GM13976 (cell line): ENCODE measurements around the gene DMPK.

ENCODE experiments used
- DNase-seq: peaks from one replicate; pipeline ENCODE4 v3.0.0; 2012; ENCODE audit warnings: low spot score
- CTCF ChIP-seq: IDR thresholded peaks from 2 replicates; pipeline ENCODE4 v1.5.1; 2012; ENCODE audit warnings: borderline replicate concordance, mild to moderate bottlenecking; ENCODE audit not compliant: insufficient read depth; ENCODE audit errors: extremely low read depth, missing control alignments, control extremely low read depth
- in situ Hi-C: fragments of 300-500 bp; cut with MboI; formaldehyde crosslinking; loops from one replicate; pipeline ENCODE4 v1.12.0; 2022; ENCODE audit warnings: low sequenced_read_pairs, mixed read lengths, inconsistent platforms; ENCODE audit not compliant: unreplicated experiment

DMPK gene

GRCh38 chr19:45765702-45766295, 16.5 kb downstream of the DMPK start:
- in situ Hi-C loops, result no loop called here
- no peak for TF ChIP-seq CTCF
- DNase-seq, result no peak

GRCh38 chr19:45764945-45765701, 17.2 kb downstream of the DMPK start:
- no peak for DNase-seq
- no peak for TF ChIP-seq CTCF
- in situ Hi-C loops, result no loop called here

GRCh38 chr19:45764475-45764874, 17.8 kb downstream of the DMPK start:
- no peak for TF ChIP-seq CTCF
- in situ Hi-C loops, result no loop called here
- DNase-seq, result no peak

- in situ Hi-C loops, result no loop called here
- no peak for TF ChIP-seq CTCF
- DNase-seq, result no peak
These were observed 18.5 kb downstream of the DMPK start for GRCh38 chr19:45763691-45764294.

- TF ChIP-seq CTCF, result no peak
- in situ Hi-C loops, result no loop called here
These were observed 19.2 kb downstream of the DMPK start for GRCh38 chr19:45762870-45763631.

GRCh38 chr19:45761714-45762113, 20.6 kb downstream of the DMPK start:
- DNase-seq, result no peak
- no peak for TF ChIP-seq CTCF
- in situ Hi-C loops, result no loop called here

More at GRCh38 chr19:45762870-45763631, 19.2 kb downstream of the DMPK start:
- no peak for DNase-seq
